HEK293 (cell line): ENCODE data around the gene HDAC1.
A peak's percentile ranks its signal among the peaks of the same experiment; 100 is the strongest.

Source experiments
- CTCF ChIA-PET: fragments of 350-600 bp; formaldehyde crosslinking; extraction: SDS; loops from one replicate; lab custom pipeline; 2021; ENCODE audit warnings: antibody characterized with exemption; lab: Yijun Ruan, JAX
- POLR2A ChIA-PET: fragments of 300-600 bp; formaldehyde crosslinking; extraction: SDS; loops from one replicate; lab custom pipeline; 2020; ENCODE audit warnings: antibody characterized with exemption, inconsistent platforms; lab: Yijun Ruan, JAX
- H3K27ac ChIP-seq: fragments of 200-500 bp; sonication (Bioruptor generic); 2 replicates; pipeline ENCODE4 v1.5.1; 2014; ENCODE audit warnings: low read depth, low read length, control low read depth, inconsistent platforms; ENCODE audit errors: extremely low read depth
- H3K36me3 ChIP-seq, 2 experiments: fragments of 200-500 bp in 1 of 2; sonication (Bioruptor generic) in 1 of 2; 1 replicate in 1 of 2; 2 replicates in 1 of 2; pipeline ENCODE4 v1.5.1; 2014 to 2017; ENCODE audit warnings: inconsistent platforms in 2 of 2, low read length in 2 of 2; ENCODE audit not compliant: control insufficient read depth in 2 of 2, insufficient read depth in 1 of 2
- H3K4me1 ChIP-seq: fragments of 200-500 bp; sonication (Bioruptor generic); 2 replicates; pipeline ENCODE4 v1.5.1; 2014; ENCODE audit warnings: mild to moderate bottlenecking, low read length, inconsistent platforms; ENCODE audit not compliant: control insufficient read depth, insufficient read depth
- H3K4me3 ChIP-seq: 2 replicates; pipeline ENCODE4 v1.5.1; 2011; ENCODE audit warnings: low read depth, mild to moderate bottlenecking, control low read depth, low read length, moderate library complexity
- H3K9me3 ChIP-seq: fragments of 200-500 bp; sonication (Bioruptor generic); 2 replicates; pipeline ENCODE4 v1.5.1; 2014; ENCODE audit warnings: low read depth, low read length, inconsistent platforms; ENCODE audit not compliant: control insufficient read depth, insufficient read depth
- HOXD13 ChIP-seq: sonication (generic); formaldehyde crosslinking; IDR thresholded peaks from 2 replicates; pipeline ENCODE4 v1.8.0; 2022; ENCODE audit warnings: missing genetic modification reagents, borderline replicate concordance
- KLF17 ChIP-seq: fragments of 450-650 bp; formaldehyde crosslinking; IDR thresholded peaks from 2 replicates; pipeline ENCODE4 v1.5.1; 2016; ENCODE audit warnings: missing biosample characterization, missing genetic modification characterization
- PATZ1 ChIP-seq: fragments of 450-650 bp; formaldehyde crosslinking; IDR thresholded peaks from 2 replicates; pipeline ENCODE4 v1.5.1; 2016; ENCODE audit warnings: missing biosample characterization, missing genetic modification characterization
- TSHZ1 ChIP-seq: fragments of 450-650 bp; formaldehyde crosslinking; IDR thresholded peaks from 2 replicates; pipeline ENCODE4 v1.5.1; 2016; ENCODE audit warnings: missing biosample characterization, missing genetic modification characterization, borderline replicate concordance
- YY2 ChIP-seq: fragments of 450-650 bp; formaldehyde crosslinking; IDR thresholded peaks from 2 replicates; pipeline ENCODE4 v1.5.1; 2016; ENCODE audit warnings: missing biosample characterization, missing genetic modification characterization
- ZBTB8A ChIP-seq: fragments of 450-650 bp; formaldehyde crosslinking; IDR thresholded peaks from 2 replicates; pipeline ENCODE4 v1.5.1; 2016; ENCODE audit warnings: missing biosample characterization, missing genetic modification characterization
- ZNF157 ChIP-seq: fragments of 450-650 bp; formaldehyde crosslinking; IDR thresholded peaks from 2 replicates; pipeline ENCODE4 v1.5.1; 2016; ENCODE audit warnings: missing biosample characterization, missing genetic modification characterization
- ZNF214 ChIP-seq: fragments of 450-650 bp; formaldehyde crosslinking; IDR thresholded peaks from 2 replicates; pipeline ENCODE4 v1.5.1; 2017; ENCODE audit warnings: missing biosample characterization, mild to moderate bottlenecking, missing genetic modification characterization, borderline replicate concordance
- ZNF239 ChIP-seq: fragments of 450-650 bp; formaldehyde crosslinking; IDR thresholded peaks from 2 replicates; pipeline ENCODE4 v1.5.1; 2016; ENCODE audit warnings: missing biosample characterization, missing genetic modification characterization
- ZNF292 ChIP-seq: fragments of 450-650 bp; formaldehyde crosslinking; IDR thresholded peaks from 2 replicates; pipeline ENCODE4 v1.5.1; 2016; ENCODE audit warnings: low read depth, missing biosample characterization, missing genetic modification characterization, borderline replicate concordance
- ZNF341 ChIP-seq: fragments of 450-650 bp; formaldehyde crosslinking; IDR thresholded peaks from 2 replicates; pipeline ENCODE4; 2016; ENCODE audit warnings: low read depth, missing biosample characterization, missing genetic modification characterization
- ZNF433 ChIP-seq: fragments of 450-650 bp; formaldehyde crosslinking; IDR thresholded peaks from 2 replicates; pipeline ENCODE4 v1.5.1; 2016; ENCODE audit warnings: missing biosample characterization, missing genetic modification characterization, low read depth
- ZNF548 ChIP-seq: fragments of 450-650 bp; formaldehyde crosslinking; IDR thresholded peaks from 2 replicates; pipeline ENCODE4 v1.5.1; 2016; ENCODE audit warnings: missing biosample characterization, missing genetic modification characterization
- ZNF596 ChIP-seq: fragments of 450-650 bp; IDR thresholded peaks from 2 replicates; pipeline ENCODE4 v1.5.0; 2018; ENCODE audit warnings: missing biosample characterization, mild to moderate bottlenecking, missing genetic modification characterization, moderate library complexity
- ZNF626 ChIP-seq: fragments of 450-650 bp; sonication (Bioruptor Pico); formaldehyde crosslinking; IDR thresholded peaks from 2 replicates; pipeline ENCODE4 v1.5.1; 2018; ENCODE audit warnings: missing biosample characterization, missing genetic modification characterization, inconsistent platforms
- ZNF837 ChIP-seq: fragments of 450-650 bp; formaldehyde crosslinking; IDR thresholded peaks from 2 replicates; pipeline ENCODE4 v1.5.1; 2016; ENCODE audit warnings: missing biosample characterization, missing genetic modification characterization
- ZSCAN4 ChIP-seq: fragments of 450-650 bp; formaldehyde crosslinking; IDR thresholded peaks from 2 replicates; pipeline ENCODE4 v1.5.1; 2017; ENCODE audit warnings: missing biosample characterization, missing genetic modification characterization
- TF ChIP-seq, protein P1 (sequence below): fragments of 450-650 bp; formaldehyde crosslinking; IDR thresholded peaks from 2 replicates; pipeline ENCODE4 v1.5.1; 2017; ENCODE audit warnings: missing biosample characterization, missing genetic modification characterization

The HDAC1 gene

DNA sequence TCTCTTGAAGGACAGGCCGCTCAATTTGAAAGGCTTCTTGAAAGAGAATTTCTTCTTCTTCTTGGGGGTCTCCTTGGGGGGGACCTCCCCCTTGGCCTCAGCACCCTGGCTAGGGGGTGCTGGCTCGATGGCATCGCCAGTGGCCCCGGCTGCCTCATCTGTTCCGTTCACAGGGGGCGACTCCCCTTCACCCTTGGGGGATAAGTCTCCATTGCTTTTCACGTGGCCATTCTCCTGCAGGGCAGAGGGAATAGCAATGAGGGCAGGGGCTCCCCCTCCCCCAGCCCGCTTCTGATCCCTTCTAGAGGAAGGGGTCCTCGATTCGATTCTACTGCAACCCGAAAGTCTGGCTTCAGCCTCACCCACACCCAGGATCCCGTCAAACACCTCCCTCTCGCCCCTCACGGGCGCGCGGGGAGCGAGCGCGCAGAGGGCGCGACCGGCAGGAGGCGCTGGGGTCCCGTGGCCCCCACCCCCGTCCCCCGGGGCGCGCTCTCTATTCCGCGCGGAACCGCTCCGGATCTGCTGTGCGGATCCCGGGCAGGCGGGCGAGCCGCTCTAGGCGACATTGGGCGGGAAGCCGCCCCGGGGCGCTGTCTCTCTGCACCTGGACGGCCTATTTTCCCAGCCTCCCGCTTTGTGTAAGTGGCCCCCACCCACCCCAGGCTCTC lies 43.1 kb downstream of the HDAC1 start (continued):
- TF ChIP-seq PATZ1 (tag by site-specific recombination) = peak; percentile 91
- no peak for TF ChIP-seq ZNF626 (tag by site-specific recombination)
- TF ChIP-seq, all 188 proteins: peak for 36

DNA sequence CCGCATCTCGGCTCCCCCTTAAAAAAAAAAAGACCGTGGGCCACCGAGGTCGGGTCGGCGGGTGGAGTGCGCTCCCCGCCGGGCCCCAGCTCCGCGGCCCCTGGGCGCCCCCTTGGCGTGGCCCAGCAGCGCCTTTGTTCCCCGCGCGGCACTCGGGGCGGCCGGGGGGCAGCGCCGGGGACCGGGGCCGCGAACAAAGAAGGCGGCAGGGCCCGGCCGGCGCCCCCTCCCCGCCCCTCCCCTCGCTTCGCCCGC lies 43.6 kb downstream of the HDAC1 start:
- Histone ChIP-seq H3K27ac (peak overlapping the region; percentile 76; the same call in 1 of the 2 replicates), H3K4me1 (no peaks in the 10 kb centered on the region), H3K36me3 (peaks cover 0 to 46% of the 10 kb centered on the region in 2 experiments; a peak in 1 of 3 replicates), H3K4me3 (peak overlapping the region; percentile 84), H3K9me3 (no peaks in the 10 kb centered on the region)
- CTCF ChIA-PET = interaction anchor here (0.7 to 1.3 kb wide), 2 partner anchors 87 to 120 kb away, joined by 3 to 4 read pairs; no protein-coding TSS in a partner anchor
- POLR2A ChIA-PET = interaction anchor here (0.5 to 5.8 kb wide), 29 partner anchors 7 to 546 kb away, joined by 3 to 100 read pairs (median 5); partner anchors contain the start of genes BSDC1, CCDC28B, FAM229A and HDAC1
- TF ChIP-seq ZNF341 (tag by site-specific recombination) (no peak), ZNF239 (tag by site-specific recombination) (no peak)

DNA sequence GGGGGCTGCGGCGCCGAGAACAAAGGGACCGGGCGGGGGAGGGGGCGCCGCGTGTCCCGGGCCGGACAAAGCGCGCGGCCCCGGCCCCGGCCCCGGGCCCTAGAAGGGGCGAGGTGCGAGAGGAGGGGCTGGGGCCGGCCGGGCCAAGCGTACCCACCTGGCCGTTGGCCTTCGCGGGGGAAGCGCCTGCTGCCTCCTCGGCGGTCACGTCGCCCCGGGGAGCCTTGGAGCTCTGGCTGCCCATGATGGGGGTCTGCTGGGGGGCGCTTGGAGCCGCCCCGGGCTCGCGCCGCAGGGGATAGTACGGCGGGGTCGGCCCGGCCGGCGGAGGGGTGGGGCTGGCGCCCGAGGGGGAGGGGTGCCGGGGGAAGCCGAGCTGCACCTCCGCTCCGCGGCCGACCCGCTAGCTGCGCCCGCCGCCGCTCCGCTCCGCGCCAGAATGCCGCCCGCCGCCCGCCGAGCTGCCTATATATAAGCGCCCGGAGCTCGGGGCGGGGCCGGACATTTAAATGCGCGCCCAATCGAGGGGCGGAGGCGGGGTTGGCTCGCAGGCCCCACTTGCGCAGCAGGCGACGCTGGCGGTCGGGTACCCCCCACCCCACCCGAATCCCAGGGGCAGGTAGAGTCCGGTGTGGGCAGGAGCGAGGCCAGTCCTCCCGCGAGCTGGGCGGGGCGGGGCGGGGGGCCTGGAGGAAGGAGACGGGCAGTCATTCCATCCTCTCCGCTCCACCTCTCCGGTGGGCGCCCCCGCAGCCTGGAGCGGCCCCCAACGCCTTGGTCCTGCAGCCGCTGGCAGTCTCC lies 44.1 kb downstream of the HDAC1 start, which contains the start of gene MARCKSL1:
TSS of gene MARCKSL1 (minus strand) at position 444 of the 801 bp plus-strand sequence. CDS start at position 244, 200 bp downstream.
- ChIA-PET POLR2A (interaction anchor here (0.5 to 5.8 kb wide), 45 partner anchors 8 to 547 kb away, joined by 3 to 100 read pairs (median 5); partner anchors contain the start of genes BSDC1, CCDC28B, FAM229A and HDAC1), CTCF (interaction anchor here (0.7 to 1.3 kb wide), 3 partner anchors 36 to 120 kb away, joined by 3 to 4 read pairs (median 4); no protein-coding TSS in a partner anchor)
- no peaks in the 10 kb centered on the region for H3K9me3 ChIP-seq
- H3K27ac ChIP-seq = peak within 1 kb of the TSS; percentile 76; the same call in 1 of the 2 replicates
- H3K36me3 ChIP-seq = peaks cover 0 to 41% of the 10 kb centered on the region in 2 experiments; a peak in 1 of 3 replicates
- H3K4me1 ChIP-seq = no peaks in the 10 kb centered on the region
- H3K4me3 ChIP-seq = peak within 1 kb of the TSS; percentile 84
- TF ChIP-seq ZSCAN4 (tag by site-specific recombination) = no peak
- 0 out of 2 replicates have a peak, but pooled peaks have one; percentile 26 for TF ChIP-seq YY2 (tag by site-specific recombination)
- TF ChIP-seq, protein P1, sequence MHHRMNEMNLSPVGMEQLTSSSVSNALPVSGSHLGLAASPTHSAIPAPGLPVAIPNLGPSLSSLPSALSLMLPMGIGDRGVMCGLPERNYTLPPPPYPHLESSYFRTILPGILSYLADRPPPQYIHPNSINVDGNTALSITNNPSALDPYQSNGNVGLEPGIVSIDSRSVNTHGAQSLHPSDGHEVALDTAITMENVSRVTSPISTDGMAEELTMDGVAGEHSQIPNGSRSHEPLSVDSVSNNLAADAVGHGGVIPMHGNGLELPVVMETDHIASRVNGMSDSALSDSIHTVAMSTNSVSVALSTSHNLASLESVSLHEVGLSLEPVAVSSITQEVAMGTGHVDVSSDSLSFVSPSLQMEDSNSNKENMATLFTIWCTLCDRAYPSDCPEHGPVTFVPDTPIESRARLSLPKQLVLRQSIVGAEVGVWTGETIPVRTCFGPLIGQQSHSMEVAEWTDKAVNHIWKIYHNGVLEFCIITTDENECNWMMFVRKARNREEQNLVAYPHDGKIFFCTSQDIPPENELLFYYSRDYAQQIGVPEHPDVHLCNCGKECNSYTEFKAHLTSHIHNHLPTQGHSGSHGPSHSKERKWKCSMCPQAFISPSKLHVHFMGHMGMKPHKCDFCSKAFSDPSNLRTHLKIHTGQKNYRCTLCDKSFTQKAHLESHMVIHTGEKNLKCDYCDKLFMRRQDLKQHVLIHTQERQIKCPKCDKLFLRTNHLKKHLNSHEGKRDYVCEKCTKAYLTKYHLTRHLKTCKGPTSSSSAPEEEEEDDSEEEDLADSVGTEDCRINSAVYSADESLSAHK (tag by site-specific recombination) = no peak
- TF ChIP-seq TSHZ1 (tag by site-specific recombination) = no peak
- no peak for TF ChIP-seq ZNF157 (tag by site-specific recombination)
- TF ChIP-seq ZNF214 (tag by site-specific recombination) = no peak
- TF ChIP-seq ZBTB8A = peak; percentile 89
- no peak for TF ChIP-seq ZNF596
- no peak for TF ChIP-seq ZNF837 (tag by site-specific recombination)
- no peak for TF ChIP-seq ZNF292 (tag by site-specific recombination)
- TF ChIP-seq HOXD13 = no peak
- TF ChIP-seq ZNF433 (tag by site-specific recombination) = no peak
- TF ChIP-seq KLF17 (tag by site-specific recombination) = no peak
- no peak for TF ChIP-seq ZNF548 (tag by site-specific recombination)
